Activated B cell treated with CpG ODN at 0.5 μM for 24 hours (primary cell): ENCODE measurements around the gene EPHB2. TPM values are rescaled to one million over a fixed set of nuclear protein-coding genes. Genes with fewer than 3 reads are reported as not detected.

ENCODE experiments used
- ATAC-seq: fragments of 200-7000 bp; cut with Tn5 transposase; one replicate; pipeline ENCODE4 v1.10.0; 2021; ENCODE audit warnings: low read depth, mild to moderate bottlenecking, moderate library complexity
- CTCF ChIA-PET: fragments of 350-600 bp; sonication (Branson Sonifier 250); formaldehyde crosslinking; loops from one replicate; lab custom pipeline; 2021; ENCODE audit warnings: antibody characterized with exemption; lab: Charles Lee
- POLR2A ChIA-PET: fragments of 350-600 bp; sonication (Branson Sonifier 250); formaldehyde crosslinking; loops from one replicate; lab custom pipeline; 2021; ENCODE audit warnings: antibody characterized with exemption; lab: Charles Lee
- DNase-seq: peaks from one replicate; pipeline ENCODE4 v3.0.0; 2022
- H3K27ac Mint-ChIP-seq: one replicate; pipeline ENCODE4 v1.8.0; 2020; ENCODE audit warnings: mixed read lengths
- H3K27me3 Mint-ChIP-seq: one replicate; pipeline ENCODE4 v1.8.0; 2021; ENCODE audit warnings: mixed read lengths
- H3K36me3 Mint-ChIP-seq: one replicate; pipeline ENCODE4 v1.8.0; 2021; ENCODE audit warnings: low read depth, mixed read lengths
- H3K4me1 Mint-ChIP-seq: one replicate; pipeline ENCODE4 v1.8.0; 2021; ENCODE audit warnings: mixed read lengths
- H3K4me3 Mint-ChIP-seq: one replicate; pipeline ENCODE4 v1.8.0; 2020; ENCODE audit warnings: mild to moderate bottlenecking, mixed read lengths
- H3K9me3 Mint-ChIP-seq: one replicate; pipeline ENCODE4 v1.8.0; 2020; ENCODE audit warnings: mixed read lengths
- CTCF ChIP-seq: fragments of 200-600 bp; IDR thresholded peaks from one replicate; pipeline ENCODE4 v1.8.0; 2022; ENCODE audit warnings: antibody characterized with exemption, mild to moderate bottlenecking
- intact Hi-C: fragments of 100-400 bp; cut with micrococcal nuclease; formaldehyde crosslinking; loops from one replicate; pipeline ENCODE4 v1.15.1; 2024
- total RNA-seq: library from RNA; stranded (reverse); gene quantifications from 2 replicates; pipeline ENCODE4 v1.2.3, GENCODE V29; 2022

The EPHB2 gene
- total RNA-seq, 1 donor from 2014 or later: 0.13 TPM

GRCh38 chr1:22860883-22861385 lies 150.3 kb downstream of the EPHB2 start:
- Mint-ChIP-seq H3K9me3 (no peaks in the 10 kb centered on the region), H3K36me3 (no peaks in the 10 kb centered on the region), H3K27ac (no peak overlapping the region), H3K4me1 (peaks cover 9% of the 10 kb centered on the region), H3K4me3 (no peak overlapping the region), H3K27me3 (peaks cover 7% of the 10 kb centered on the region)
- ATAC-seq (no peak), DNase-seq (no peak)
- intact Hi-C loops: no loop called here
- ChIA-PET POLR2A (no interaction called here), CTCF (interaction anchor here (1.0 kb wide), 1 partner anchor 9 kb away, joined by 3 read pairs; no protein-coding TSS in a partner anchor)
- no peak for TF ChIP-seq CTCF

GRCh38 chr1:22861764-22862440 lies 151.3 kb downstream of the EPHB2 start:
- no peak for TF ChIP-seq CTCF
- ATAC-seq (no peak), DNase-seq (no peak)
- Mint-ChIP-seq H3K27me3 (peaks cover 10% of the 10 kb centered on the region), H3K4me3 (no peak overlapping the region), H3K9me3 (no peaks in the 10 kb centered on the region), H3K27ac (no peak overlapping the region), H3K4me1 (peaks cover 11% of the 10 kb centered on the region), H3K36me3 (no peaks in the 10 kb centered on the region)
- POLR2A ChIA-PET: no interaction called here
- CTCF ChIA-PET: interaction anchor here (1.0 to 1.1 kb wide), 2 partner anchors 10 to 26 kb away, joined by 3 read pairs; no protein-coding TSS in a partner anchor
- intact Hi-C loops: no loop called here

GRCh38 chr1:22862752-22863151 lies 152.1 kb downstream of the EPHB2 start:
- no peak for TF ChIP-seq CTCF
- intact Hi-C loops: no loop called here
- peaks cover 11% of the 10 kb centered on the region for H3K4me1 Mint-ChIP-seq
- DNase-seq: no peak
- no peak overlapping the region for H3K27ac Mint-ChIP-seq
- no peak for ATAC-seq
- no peaks in the 10 kb centered on the region for H3K9me3 Mint-ChIP-seq
- peaks cover 13% of the 10 kb centered on the region for H3K27me3 Mint-ChIP-seq
- no peak overlapping the region for H3K4me3 Mint-ChIP-seq
- CTCF ChIA-PET: interaction anchor here (0.6 to 1.1 kb wide), 2 partner anchors 27 to 160 kb away, joined by 3 read pairs; no protein-coding TSS in a partner anchor
- POLR2A ChIA-PET: no interaction called here
- no peaks in the 10 kb centered on the region for H3K36me3 Mint-ChIP-seq

GRCh38 chr1:22863766-22864165 lies 153.1 kb downstream of the EPHB2 start:
- TF ChIP-seq CTCF: no peak
- ChIA-PET POLR2A (no interaction called here), CTCF (no interaction called here)
- H3K36me3 Mint-ChIP-seq: no peaks in the 10 kb centered on the region
- intact Hi-C loops: no loop called here
- H3K4me3 Mint-ChIP-seq: no peak overlapping the region
- peaks cover 16% of the 10 kb centered on the region for H3K27me3 Mint-ChIP-seq
- ATAC-seq (no peak), DNase-seq (no peak)
- no peaks in the 10 kb centered on the region for H3K9me3 Mint-ChIP-seq
- no peak overlapping the region for H3K27ac Mint-ChIP-seq
- peaks cover 11% of the 10 kb centered on the region for H3K4me1 Mint-ChIP-seq

GRCh38 chr1:22864886-22865285 lies 154.2 kb downstream of the EPHB2 start:
- ChIA-PET POLR2A (no interaction called here), CTCF (no interaction called here)
- DNase-seq (no peak), ATAC-seq (no peak)
- intact Hi-C loops: no loop called here
- Mint-ChIP-seq H3K27me3 (peaks cover 16% of the 10 kb centered on the region), H3K4me1 (peaks cover 6% of the 10 kb centered on the region), H3K27ac (no peak overlapping the region), H3K36me3 (no peaks in the 10 kb centered on the region), H3K9me3 (no peaks in the 10 kb centered on the region), H3K4me3 (no peak overlapping the region)
- no peak for TF ChIP-seq CTCF
